Esophagus muscularis mucosa (tissue), 3 donors: ENCODE results near the gene NRIP1.

Source experiments
- CTCF ChIP-seq, 3 experiments: fragments of 200-600 bp in 2 of 3; fragments of 450-650 bp in 1 of 3; sonication (generic) in 2 of 3; IDR thresholded peaks; one replicate each; pipeline ENCODE4 v1.5.1; 2017 to 2019; ENCODE audit warnings: antibody characterized with exemption in 3 of 3, mild to moderate bottlenecking in 2 of 3, moderate library complexity in 1 of 3
- POLR2AphosphoS5 ChIP-seq, 2 donors: sonication (generic); formaldehyde crosslinking; IDR thresholded peaks; one replicate each; pipeline ENCODE4 v1.6.1; 2017; ENCODE audit warnings: antibody characterized with exemption in 2 of 2

GRCh38 chr21:14945176-14945575 is 119.6 kb downstream of the NRIP1 start:
- no peak for TF ChIP-seq CTCF (IDR thresholded peaks at IDR 0.05)
- no peak for TF ChIP-seq POLR2AphosphoS5 (IDR thresholded peaks at IDR 0.05)
